Neural progenitor cell (in vitro differentiated cells): ENCODE measurements around the gene ESYT3.

Experiments
- EZH2 ChIP-seq: fragments of 200-600 bp; sonication (generic); IDR thresholded peaks from 2 replicates; pipeline ENCODE4 v1.6.1; 2017; ENCODE audit warnings: antibody characterized with exemption, mild to moderate bottlenecking, moderate library complexity
- TF ChIP-seq, protein P1 (sequence below): fragments of 200-600 bp; sonication (generic); IDR thresholded peaks from 2 replicates; pipeline ENCODE4 v1.5.1; 2017; ENCODE audit warnings: antibody characterized with exemption, mild to moderate bottlenecking

DNA sequence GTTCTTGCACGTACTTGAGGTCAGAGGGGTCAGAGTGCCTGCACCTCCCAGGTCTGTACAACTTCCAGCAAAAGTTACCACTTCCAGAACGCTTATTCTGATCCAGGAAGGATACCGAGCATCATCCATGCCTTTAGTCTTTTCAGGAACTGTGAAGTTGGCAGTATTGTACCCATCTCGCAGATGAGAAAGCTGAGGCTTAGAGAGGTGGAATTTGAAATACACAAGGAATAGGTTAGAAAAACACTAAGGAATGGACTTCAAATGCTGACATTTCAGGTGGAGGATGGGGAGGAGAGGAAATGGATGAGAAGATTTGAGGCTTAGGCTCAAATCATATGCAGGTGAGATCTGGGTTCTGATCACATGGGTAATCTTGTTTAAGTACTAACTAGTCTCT, 11.2 kb downstream of the ESYT3 start:
- TF ChIP-seq, protein P1, sequence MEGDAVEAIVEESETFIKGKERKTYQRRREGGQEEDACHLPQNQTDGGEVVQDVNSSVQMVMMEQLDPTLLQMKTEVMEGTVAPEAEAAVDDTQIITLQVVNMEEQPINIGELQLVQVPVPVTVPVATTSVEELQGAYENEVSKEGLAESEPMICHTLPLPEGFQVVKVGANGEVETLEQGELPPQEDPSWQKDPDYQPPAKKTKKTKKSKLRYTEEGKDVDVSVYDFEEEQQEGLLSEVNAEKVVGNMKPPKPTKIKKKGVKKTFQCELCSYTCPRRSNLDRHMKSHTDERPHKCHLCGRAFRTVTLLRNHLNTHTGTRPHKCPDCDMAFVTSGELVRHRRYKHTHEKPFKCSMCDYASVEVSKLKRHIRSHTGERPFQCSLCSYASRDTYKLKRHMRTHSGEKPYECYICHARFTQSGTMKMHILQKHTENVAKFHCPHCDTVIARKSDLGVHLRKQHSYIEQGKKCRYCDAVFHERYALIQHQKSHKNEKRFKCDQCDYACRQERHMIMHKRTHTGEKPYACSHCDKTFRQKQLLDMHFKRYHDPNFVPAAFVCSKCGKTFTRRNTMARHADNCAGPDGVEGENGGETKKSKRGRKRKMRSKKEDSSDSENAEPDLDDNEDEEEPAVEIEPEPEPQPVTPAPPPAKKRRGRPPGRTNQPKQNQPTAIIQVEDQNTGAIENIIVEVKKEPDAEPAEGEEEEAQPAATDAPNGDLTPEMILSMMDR, result no peak
- TF ChIP-seq EZH2, result no peak
